HEK293T (cell line): Measurements from ENCODE around the gene AQP2.

ENCODE experiments used
- ARNT ChIP-seq: fragments of 450-650 bp; IDR thresholded peaks from 2 replicates; pipeline ENCODE4 v1.6.1; 2017; ENCODE audit warnings: mild to moderate bottlenecking
- BHLHE40 ChIP-seq: fragments of 450-650 bp; IDR thresholded peaks from 2 replicates; pipeline ENCODE4 v1.6.1; 2016; ENCODE audit warnings: mild to moderate bottlenecking, moderate library complexity, borderline replicate concordance
- CTBP1 ChIP-seq: fragments of 450-650 bp; IDR thresholded peaks from 2 replicates; pipeline ENCODE4 v1.6.1; 2016; ENCODE audit warnings: borderline replicate concordance
- ELF4 ChIP-seq: fragments of 450-650 bp; IDR thresholded peaks from 2 replicates; pipeline ENCODE4 v1.6.1; 2017; ENCODE audit warnings: antibody characterized with exemption
- FOXA1 ChIP-seq: fragments of 450-650 bp; IDR thresholded peaks from 2 replicates; pipeline ENCODE4 v1.6.1; 2016; ENCODE audit warnings: mild to moderate bottlenecking
- FOXK2 ChIP-seq: fragments of 450-650 bp; IDR thresholded peaks from 2 replicates; pipeline ENCODE4 v1.6.1; 2016; ENCODE audit warnings: mild to moderate bottlenecking
- FOXM1 ChIP-seq: fragments of 450-650 bp; IDR thresholded peaks from 2 replicates; pipeline ENCODE4 v1.6.1; 2017; ENCODE audit warnings: mild to moderate bottlenecking, borderline replicate concordance
- HDGF ChIP-seq: fragments of 450-650 bp; IDR thresholded peaks from 2 replicates; pipeline ENCODE4 v1.6.1; 2017; ENCODE audit warnings: antibody characterized with exemption, borderline replicate concordance
- L3MBTL2 ChIP-seq: fragments of 450-650 bp; conservative IDR thresholded peaks from 2 replicates; pipeline ENCODE4 v1.6.1; 2016; ENCODE audit warnings: mild to moderate bottlenecking
- PKNOX1 ChIP-seq: fragments of 450-650 bp; IDR thresholded peaks from 2 replicates; pipeline ENCODE4 v1.6.1; 2016
- SP1 ChIP-seq: fragments of 450-650 bp; IDR thresholded peaks from 2 replicates; pipeline ENCODE4 v1.6.1; 2017
- SUZ12 ChIP-seq: fragments of 450-650 bp; IDR thresholded peaks from 2 replicates; pipeline ENCODE4 v1.6.1; 2016; ENCODE audit warnings: mild to moderate bottlenecking
- TARDBP ChIP-seq: fragments of 450-650 bp; IDR thresholded peaks from 2 replicates; pipeline ENCODE4 v1.6.1; 2016
- ZNF384 ChIP-seq: fragments of 450-650 bp; IDR thresholded peaks from 2 replicates; pipeline ENCODE4 v1.6.1; 2016

DNA sequence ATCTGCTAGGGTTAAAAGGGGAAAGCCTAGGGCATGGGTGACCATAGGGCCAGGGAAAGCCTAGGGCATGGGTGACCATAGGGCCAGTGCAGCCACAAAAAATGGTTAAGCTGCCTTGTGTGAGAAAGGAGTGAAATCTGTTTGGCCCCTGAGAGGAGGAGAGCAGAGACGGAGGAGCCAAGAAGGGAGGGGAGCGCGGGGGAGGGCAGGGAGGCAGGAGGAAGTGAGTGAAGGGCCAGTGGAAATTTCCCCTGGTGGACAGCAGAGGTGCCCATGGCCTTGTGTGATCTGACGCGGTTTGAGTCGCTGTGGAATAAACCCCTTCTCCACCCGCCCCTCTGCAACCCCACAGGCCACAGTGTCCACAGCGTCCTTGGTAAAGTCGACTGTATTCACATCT is 21.6 kb downstream of the AQP2 start:
- TF ChIP-seq FOXM1 (no peak), BHLHE40 (no peak), FOXK2 (no peak), L3MBTL2 (no peak), SUZ12 (no peak), ZNF384 (no peak), CTBP1 (no peak), SP1 (no peak), FOXA1 (no peak), ARNT (no peak), TARDBP (no peak), ELF4 (no peak), PKNOX1 (no peak), HDGF (no peak)
